GM19240 (cell line): Measurements from ENCODE around the gene PARP11.
"Not testable (repeated sequence)": the region's sequence is repeated elsewhere in the genome, so short reads cannot be mapped to it uniquely, and the experiment has no call there.

ENCODE experiments used
- DNase-seq: peaks from one replicate; pipeline ENCODE4 v3.0.0; 2011; ENCODE audit warnings: low spot score; ENCODE audit not compliant: insufficient read length

PARP11 gene

DNA sequence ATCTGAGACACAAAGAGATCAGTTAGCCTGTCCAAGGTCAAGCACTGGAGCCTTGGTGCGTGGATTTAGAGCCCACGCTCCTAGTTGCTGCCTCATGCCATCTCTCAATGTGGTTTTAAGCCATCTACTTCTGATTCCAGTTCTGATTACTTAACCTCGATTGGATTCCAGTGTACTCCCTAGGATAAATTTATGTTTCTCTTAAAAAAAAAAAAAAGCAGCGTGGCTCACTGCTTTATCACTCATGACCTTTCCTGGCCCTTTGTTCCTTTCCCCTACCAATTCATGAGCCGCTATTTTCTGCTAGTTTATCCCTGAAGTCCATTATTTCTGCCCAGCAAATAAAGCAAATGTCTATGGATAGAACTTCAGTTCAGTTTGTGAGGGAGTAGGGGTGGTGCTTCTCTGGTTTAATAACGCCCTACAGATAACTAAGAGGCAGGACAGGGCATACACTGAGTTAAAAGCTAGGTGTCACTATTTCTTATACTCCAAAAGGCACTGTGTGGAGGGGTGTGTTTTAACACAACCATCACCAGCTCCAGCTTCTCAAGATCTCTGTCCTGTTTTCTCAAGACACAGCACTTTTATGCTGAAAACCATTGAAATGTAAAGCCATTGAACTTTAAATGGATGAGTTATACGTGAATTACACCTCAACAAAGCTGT is 9.8 kb upstream of the PARP11 start:
- no peak for DNase-seq

DNA sequence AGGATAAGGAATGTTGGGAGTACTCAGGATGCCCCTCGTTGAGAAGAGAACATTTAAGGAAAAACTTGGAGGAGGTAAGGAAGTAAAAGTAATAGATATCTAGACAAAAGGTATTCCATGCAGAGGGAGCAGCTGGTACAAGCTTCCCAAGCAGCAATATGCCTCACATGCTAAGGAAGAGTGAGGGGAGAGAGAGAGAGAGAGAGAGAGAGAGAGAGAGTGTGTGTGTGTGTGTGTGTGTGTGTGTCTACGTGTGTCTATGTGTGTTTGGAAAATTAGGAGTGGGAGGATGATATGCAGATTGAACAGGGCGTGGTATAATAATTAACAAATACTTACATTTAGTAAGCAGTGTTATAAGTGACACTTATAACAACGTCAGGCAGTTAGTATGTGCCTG is 9.2 kb upstream of the PARP11 start:
- no peak for DNase-seq

GRCh38 chr12:3881281-3881950 is 8.2 kb upstream of the PARP11 start:
- DNase-seq = no peak

- DNase-seq = no peak
Observed at GRCh38 chr12:3879846-3880245, 6.6 kb upstream of the PARP11 start.

GRCh38 chr12:3871356-3871755 is 1.8 kb downstream of the PARP11 start:
- no peak for DNase-seq

DNA sequence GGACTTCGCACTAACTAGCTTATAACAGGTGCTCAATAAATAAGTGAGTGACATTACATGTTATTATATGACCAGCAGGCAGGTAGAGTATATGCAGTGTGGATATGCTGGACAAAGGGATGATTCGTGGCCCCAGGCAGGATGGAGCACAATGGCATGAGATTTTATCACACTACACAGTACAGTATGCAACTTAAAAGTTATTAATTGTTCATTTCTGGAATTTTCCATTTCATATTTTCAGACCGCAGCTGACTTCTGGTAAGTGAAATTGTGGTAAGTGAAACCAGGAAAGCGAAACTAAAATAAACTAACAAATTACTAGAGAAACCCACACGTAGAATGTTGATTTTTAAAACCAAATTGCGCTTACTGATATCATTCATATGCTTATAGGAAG is 3.3 kb downstream of the PARP11 start:
- DNase-seq = no peak

GRCh38 chr12:3869433-3869832 is 3.8 kb downstream of the PARP11 start:
- no peak for DNase-seq

DNA sequence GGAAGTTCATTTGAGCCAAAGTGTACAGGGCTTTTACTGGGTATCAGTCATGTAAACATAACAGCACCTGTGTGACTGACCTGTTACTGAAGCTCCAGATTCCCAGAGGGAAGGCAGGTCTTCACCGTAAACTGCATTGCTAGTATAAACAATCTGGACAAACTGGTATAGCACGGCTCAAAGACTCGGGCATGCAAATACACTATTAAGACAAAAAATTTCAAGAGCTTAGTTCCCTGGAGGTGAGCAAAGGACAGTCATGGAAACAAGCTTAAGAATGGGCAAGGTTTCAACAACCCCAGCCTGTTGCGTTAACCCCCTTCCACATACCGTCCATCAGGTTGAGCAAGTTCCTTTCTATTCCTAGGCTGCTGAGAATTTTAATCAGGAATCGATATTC is 9.4 kb downstream of the PARP11 start:
- DNase-seq = no peak

GRCh38 chr12:3842517-3842916 is 30.7 kb downstream of the PARP11 start:
- DNase-seq = no peak

DNA sequence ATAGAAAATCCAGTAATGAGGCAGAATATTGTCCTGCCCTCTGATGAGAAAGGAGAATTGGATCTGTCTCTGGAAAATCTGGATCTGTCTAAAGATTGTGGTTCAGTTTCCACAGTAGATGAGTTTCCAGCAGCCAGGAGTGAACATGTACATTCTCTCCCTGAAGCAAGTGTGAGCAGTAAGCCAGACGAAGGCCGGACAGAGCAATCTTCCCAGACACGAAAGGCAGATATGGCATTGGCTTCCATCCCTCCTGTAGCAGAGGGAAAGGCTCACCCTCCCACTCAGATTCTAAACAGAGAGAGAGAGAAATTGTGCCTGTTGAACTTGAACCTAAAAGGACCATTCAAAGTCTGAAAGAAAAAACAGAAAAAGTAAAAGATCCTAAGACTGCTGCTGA is 31.4 kb downstream of the PARP11 start:
- DNase-seq = no peak

DNA sequence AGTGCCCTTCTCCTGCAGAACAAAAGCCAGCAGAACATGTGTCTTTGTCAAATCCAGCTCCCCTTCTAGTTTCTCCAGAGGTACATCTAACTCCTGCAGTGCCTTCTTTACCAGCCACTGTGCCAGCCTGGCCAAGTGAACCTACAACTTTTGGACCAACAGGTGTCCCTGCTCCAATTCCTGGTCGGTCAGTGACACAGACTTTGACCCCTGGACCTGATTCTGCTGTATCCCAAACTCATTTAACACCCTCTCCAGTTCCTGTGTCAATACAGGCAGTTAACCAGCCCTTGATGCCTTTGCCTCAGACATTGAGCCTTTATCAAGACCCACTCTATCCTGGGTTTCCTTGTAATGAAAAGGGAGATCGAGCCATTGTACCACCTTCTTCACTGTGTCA is 32.4 kb downstream of the PARP11 start:
- not testable (repeated sequence) for DNase-seq

DNA sequence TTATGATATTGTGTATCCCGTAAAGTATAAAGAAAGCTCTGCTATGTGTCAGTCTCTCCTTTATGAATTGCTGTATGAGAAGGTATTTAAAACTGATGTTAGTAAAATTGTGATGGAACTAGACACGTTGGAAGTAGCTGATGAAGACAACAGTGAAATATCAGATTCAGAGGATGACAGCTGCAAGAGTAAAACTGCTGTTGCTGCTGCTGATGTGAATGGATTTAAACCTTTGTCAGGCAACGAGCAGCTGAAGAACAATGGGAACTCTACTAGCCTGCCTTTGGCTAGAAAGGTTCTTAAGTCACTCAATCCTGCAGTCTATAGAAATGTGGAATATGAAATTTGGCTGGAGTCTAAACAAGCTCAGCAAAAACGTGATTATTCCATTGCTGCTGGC is 33.5 kb downstream of the PARP11 start:
- DNase-seq = not testable (repeated sequence)

- not testable (repeated sequence) for DNase-seq
Observed at GRCh38 chr12:3838701-3839548, 34.3 kb downstream of the PARP11 start.

GRCh38 chr12:3838076-3838475 is 35.1 kb downstream of the PARP11 start:
- no peak for DNase-seq

DNA sequence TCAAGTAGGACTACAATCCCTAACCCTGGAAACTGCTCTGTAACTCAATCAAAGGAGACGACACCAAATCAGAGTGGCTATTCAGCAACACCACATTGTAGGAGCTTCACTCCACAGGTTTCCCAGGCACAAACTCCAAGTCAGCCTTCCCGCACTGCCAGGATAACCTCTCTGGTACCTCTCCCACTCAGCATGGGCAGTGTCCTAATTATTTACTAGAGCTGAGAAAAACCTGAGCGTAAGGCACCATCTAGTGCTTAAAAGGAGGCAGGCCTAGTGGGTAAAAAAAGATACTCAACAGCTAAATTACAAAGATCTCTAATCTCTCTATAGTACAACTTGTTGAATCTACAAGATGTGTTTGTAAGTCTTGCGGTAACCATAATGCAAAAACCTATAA is 36.1 kb downstream of the PARP11 start:
- no peak for DNase-seq

- no peak for DNase-seq
Observed at GRCh38 chr12:3836641-3837040, 36.6 kb downstream of the PARP11 start.

- no peak for DNase-seq
Observed at GRCh38 chr12:3835914-3836313, 37.3 kb downstream of the PARP11 start.

GRCh38 chr12:3834774-3835173 is 38.4 kb downstream of the PARP11 start:
- DNase-seq = no peak

DNA sequence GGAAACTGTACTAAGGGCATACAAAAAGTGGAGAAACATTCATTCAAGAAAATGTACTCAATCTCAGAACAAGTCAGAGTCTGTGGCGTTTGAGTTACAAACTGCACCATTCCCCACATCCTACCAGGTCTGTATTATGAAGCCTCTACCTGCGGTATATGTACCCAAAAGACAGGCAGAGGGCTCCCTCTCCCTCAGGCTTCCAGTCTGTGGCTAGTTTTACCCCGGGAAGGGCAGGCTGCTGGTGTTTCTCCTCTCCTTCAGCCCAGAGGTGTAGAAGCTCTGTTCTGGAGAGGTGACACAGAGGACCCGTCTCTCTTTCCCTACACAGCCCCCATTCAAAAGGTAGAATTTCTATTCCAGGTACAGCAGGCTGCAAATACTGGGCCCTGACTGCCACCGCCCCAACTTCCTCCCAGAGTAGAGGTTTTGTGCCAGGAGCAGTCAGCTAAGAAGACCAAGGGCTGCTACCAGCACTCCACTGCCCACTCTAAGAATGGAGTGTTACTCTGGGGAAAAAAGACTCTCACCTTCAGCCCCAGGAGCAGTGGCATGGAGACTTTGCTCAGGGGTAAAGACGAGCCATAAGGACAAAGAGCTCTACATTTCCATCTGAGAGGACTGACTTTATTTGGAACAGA is 39.4 kb downstream of the PARP11 start:
- DNase-seq = no peak

DNA sequence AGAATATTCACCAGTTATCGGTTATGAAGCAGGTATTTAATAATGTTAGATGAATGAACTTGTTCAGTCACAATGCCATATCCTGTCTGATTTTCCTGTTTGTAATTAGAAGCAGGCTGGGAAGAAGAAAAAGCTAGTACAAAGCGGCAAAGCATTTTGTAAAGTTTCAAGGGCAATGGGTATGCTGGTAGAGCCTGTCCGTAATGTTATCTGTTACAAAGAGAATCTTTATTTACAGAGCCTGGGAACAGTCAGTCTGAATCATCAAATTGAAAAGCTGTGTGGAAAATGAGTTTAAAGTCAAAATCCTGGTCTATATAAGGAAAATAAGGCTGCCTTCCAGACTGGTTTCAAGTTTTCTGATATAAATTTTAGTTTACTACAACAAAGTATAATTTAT is 40.5 kb downstream of the PARP11 start:
- DNase-seq = no peak

- no peak for DNase-seq
Observed at GRCh38 chr12:3828888-3829287, 44.3 kb downstream of the PARP11 start.
